NCI-H1417 treated with DMSO at 0.1 percent for 48 hours (cell line): Measurements from ENCODE around the gene B3GALNT1.
"Not testable (repeated sequence)": the region's sequence is repeated elsewhere in the genome, so short reads cannot be mapped to it uniquely, and the experiment has no call there.

Experiments used
- DNase-seq: peaks from one replicate; lab custom pipeline; 2025; lab: John Stamatoyannopoulos, UW

B3GALNT1 gene

DNA sequence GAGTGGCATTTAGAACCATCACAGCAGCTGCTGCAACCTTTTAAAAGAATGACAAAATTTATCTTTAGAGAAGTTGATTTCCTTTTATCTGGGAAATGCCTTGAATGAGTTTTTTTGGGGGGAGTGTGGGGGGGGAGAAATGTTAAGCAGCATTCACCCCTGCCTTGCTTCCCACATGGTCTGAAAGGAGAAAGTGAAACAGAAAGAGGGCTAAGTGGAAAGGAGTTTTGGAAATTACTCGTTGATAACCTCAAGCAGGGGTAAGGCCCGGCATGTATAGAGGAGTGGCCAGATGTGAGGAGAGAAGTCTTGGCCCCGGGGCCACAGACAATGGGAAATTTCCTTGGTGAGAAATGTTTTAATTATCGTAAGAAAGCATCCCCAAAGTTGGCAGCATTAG is 23.5 kb downstream of the B3GALNT1 start:
- DNase-seq: no peak

DNA sequence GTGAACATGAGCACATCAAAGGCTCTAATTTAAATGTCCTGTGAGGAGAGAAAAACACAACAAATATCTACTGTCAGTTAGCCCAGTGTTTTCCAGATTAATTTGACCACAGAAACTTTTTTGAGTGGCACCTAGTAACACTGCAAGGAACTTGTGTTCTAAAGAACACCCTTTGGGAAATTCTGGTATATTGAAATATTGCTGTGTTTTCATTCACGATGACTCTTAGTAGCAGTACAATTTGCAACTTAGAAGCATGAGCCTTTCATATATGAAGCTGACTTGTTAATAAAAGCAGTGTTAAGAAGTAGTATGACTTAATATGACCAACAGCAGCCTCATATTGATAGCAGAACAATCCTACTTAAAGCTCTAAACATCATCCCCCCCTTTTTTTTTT is 32.0 kb downstream of the B3GALNT1 start:
- no peak for DNase-seq

DNA sequence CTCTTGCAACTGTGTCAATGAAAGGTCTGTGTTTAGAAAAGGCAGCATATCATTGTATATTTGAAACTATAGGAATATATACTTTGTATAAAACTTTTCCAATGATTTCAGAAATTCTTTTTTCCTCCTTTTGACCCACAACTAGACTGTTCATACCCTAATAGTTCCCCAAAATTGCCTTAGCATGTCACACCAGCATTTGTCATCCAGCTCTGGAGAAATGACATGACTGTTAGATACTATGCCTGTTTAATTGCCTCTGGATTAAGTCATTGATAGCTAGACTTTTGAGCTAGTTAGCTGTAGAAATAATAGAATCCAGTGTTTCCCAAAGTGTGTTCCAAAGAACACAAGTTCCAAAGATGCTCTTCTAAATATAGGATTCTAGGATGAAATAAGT is 32.4 kb downstream of the B3GALNT1 start:
- no peak for DNase-seq

DNA sequence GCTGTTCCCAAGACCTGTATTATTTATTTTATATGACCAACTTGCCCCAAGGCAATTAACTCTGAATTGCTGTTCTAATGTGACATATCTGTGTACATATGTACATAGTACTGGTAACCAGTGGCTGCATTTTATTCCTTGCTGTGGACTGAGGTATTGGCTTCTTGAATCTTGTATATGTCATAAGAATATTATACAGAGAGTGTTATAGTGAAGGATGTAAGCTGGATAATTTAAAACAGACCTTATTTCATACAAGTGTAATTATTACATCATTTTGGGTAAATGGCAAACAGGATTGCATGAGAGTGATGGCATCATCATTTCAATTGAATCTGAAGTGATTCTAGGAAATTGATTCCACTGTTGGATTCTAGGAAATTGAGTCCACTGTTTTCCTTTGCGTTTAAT is 32.9 kb downstream of the B3GALNT1 start:
- peak; percentile 12 for DNase-seq

DNA sequence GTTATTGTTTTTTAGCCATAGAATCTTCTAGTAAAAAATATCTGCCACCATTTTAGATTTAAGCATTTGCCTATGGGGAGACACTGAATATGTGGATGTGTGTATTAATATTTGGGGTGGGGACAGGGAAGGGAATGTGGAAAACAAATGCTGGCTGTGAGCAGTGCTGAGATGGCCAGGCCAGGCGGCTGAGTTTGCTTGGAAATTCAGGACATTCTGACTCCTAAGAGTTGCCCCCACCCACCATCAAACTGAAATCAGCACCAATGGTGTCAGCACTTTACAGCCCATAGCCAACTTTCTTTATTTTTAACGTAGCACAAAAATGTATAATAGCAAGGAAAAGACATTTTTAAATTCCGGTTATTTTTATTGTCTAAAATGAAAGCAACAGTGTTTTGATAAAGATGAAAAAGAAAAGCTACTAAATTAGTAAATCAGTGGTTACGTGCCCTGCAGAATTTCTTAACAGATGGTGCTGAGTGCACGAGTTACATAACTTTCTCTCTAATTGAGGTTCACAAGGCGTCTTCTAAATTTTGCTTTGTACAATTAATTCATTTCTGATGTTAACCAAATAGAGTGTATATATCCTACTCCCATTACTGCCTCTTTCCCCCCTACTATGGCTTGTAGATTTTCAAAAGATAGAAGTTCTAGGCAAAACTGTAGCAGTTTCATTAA is 34.0 kb downstream of the B3GALNT1 start:
- DNase-seq: no peak

DNA sequence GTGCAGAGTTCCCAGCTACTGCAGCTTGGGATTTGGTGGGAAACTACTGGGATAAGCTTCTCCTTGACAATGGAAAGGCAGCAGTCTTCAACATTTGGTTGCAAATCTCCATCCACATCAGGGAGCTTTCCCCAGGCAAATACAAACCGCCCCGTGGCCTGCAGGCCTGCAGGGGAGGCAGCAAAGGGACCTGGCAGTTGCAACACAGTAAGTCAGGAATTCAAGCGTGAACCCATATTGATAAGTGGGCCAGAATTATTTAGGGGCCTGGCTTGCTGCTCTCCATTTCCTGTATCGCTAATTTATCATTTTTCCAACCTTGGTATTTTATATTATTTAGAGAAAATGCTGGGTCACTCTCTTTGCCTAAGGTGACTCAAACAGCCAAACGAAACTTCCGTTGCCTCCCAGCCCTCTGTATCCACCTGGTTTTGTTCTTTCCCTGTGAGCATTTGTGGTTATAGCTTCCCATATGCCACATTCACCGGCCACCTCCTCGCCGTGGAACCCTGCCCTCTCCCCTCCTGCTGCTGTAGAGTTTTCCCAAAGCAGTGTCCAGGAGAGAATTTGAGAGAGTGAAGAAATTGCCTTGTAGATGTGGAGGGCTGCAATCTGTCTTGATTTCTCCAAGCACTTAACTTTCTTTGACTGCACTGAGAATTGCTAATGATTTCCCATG is 34.8 kb downstream of the B3GALNT1 start:
- DNase-seq: no peak

DNA sequence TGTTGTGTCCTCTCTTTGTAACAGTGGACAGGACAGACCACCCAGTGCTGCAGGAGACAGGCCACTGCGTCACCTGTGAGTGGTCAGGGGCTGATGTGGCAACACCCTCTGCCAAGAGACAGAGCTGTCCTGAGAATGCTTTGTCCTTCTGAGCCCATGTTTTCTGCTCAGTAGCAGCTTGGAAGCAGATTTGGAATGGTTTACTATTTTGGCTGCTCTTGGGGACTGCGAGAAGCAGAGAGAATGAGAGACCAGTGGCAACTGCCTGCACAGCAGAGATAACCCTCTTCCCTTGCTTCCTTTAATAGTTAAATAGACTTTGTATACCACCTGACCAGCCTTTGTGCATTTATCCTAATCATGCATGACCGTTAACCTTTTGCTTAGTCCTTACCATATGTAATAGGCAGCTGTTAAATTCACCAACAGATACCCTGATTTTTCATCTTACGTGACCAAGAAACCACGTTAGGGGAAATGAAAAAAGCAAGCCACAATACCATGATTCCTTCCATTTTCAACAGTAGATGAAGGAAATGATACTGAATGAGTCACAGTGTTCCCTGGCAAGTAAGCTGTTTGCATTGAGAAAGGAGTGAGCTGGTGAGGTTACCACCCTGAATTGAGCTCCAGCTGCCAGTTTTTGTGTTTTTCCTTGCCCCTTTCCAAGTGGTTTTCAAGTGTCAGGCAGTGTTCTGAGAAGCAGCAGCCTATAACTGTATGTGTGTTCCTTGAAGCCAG is 35.5 kb downstream of the B3GALNT1 start:
- no peak for DNase-seq

DNA sequence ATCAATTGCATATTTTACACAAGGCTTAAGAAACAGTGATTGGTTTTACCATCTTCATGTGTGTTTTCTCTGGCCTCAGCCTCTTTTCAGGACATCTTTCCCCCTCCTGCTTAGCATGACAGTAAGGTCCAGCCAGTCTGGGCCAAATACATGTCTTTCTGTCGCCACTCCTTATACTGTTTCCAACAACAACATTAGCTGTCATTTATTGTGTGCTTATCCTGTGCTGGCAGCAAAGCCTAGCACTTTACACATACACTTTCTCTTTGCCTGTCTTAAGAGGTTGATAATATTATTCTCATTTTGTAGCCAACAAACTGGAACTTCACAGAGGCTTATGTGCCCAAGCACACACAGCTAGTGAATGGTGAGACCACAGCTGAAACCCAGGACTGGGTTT is 37.8 kb downstream of the B3GALNT1 start:
- no peak for DNase-seq

DNA sequence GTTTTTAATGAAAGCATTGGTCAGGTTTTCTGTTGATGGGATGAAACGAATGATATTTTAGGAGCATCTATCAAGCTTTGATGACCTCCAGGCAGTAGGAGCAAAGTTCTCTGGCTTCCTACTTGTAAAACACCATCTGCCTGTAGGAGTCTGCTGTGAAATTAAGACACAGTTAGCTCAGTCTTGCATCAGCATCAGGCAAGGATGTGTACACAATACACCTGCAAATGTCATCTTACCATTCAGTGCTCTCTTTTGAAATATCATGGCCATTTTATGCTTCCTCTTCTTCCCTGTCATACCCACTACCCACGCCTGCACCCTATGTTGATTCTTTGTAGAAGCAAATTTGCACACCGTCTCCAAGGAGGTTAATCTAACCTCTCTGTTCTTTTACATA is 38.2 kb downstream of the B3GALNT1 start:
- no peak for DNase-seq

DNA sequence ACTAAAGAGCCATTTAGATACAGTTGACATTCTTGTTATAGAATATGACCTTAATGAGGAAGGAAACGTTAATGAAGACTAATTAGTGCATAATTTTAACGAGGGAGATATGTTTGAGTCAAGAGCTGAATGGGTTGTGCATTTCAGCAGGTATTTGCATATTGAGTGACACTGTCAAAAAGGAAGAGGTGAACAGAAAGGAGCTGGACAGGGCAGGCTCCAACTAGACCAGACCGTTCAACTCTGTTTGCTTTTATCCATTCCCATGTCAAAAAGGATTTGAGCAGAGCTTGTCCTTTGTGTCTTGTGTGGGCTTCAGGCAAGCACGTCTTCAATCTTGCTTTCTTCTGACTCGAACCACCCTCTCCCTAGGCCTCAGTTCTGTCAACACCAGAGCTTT is 40.7 kb downstream of the B3GALNT1 start:
- DNase-seq: no peak

DNA sequence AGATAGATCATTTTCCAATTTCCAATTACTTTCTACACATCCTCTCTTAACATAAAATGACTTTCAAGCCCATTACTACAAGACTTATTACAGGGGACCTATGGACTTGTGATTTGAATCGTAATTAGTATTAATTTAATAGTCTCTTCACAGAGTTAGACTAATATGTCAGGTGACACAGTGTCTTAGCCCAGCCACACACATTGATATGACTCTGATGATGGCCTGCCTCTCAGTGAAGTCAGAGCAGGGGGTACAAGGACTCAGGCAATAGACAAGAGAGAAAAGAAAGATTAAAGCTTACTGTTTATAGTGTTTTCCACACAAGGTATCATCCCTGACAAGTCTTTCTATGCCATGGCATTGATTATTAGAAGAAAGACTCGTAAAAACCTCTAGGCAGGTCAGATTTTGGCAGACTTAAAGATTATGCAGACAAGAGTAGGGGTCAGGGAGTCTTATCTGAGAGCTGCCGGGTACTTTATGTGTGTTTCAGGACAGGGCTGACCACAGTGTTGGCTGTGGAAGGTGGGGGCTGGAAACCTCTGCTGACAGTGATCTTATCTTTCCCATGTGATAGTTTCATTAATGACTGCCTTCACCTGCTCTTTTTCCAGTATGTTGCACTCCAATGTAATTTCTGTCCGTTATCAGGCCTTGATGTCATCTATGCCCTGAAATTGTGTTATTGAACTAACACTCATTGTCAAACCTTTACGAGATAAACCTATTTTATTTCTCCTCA is 50.1 kb downstream of the B3GALNT1 start:
- DNase-seq: no peak

DNA sequence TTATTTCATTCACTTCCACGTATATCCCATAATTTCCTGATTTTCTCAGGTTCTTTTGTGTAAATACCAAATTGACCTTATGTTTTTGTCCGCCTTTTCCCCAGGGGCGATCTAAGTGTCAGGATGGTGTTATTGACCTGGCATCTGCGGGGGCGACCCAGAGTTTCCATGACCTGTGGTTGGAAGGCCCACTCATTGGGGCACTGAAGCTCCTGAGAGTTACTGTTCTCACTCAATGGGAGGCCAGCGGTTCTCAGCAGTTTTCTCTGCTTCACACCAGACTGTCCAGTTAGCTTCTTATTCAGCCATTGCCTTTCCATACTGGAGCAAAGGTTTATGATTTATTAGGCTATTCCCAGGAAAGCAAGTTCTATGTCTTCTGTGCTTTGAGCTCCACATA is 53.3 kb downstream of the B3GALNT1 start:
- no peak for DNase-seq

DNA sequence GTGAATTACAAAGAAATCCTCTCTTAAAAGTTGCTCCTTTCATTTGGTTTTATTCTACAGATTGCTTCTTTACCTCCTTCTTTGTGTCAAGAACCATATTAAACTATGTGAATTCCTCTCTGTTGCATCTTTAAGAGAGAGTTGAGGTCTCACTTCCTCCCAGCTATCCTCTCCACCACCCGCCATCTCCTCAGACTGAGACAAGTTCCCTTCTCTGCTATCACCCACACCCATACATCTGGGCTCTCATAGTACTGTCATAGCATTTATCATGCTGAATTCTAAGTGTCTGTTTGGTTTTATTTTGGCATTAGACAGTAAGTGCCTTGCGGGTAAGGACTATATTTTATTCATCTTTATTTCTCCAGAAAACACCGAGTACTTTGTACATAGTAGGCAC is 54.2 kb downstream of the B3GALNT1 start:
- DNase-seq: no peak

DNA sequence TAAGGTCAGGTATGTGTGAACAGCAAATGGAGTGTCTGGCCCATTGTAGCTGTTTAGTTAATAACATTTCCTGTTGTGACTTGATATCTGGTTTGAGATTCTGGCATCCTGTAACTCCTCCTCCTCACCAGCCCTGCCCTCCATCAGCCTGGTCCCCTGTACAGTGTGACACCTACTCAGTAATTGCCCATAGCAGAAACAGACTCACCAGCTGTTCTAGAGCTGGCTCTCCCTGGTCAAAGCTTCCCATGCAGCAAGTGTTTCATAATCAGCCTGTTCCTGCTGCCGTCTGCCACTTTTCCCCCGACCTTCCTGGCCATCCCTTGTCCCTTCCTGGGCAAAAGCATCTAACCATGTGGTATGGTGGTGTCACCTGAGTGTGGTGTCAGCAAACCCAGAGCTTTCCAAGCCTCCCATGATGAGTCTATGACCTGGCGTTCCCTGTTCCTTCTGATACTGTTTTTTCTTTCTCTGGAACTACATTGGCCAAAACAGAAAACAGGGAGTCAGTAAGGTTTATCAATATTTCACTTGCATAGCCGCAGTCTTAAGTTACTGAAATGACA is 55.4 kb downstream of the B3GALNT1 start:
- DNase-seq: no peak

DNA sequence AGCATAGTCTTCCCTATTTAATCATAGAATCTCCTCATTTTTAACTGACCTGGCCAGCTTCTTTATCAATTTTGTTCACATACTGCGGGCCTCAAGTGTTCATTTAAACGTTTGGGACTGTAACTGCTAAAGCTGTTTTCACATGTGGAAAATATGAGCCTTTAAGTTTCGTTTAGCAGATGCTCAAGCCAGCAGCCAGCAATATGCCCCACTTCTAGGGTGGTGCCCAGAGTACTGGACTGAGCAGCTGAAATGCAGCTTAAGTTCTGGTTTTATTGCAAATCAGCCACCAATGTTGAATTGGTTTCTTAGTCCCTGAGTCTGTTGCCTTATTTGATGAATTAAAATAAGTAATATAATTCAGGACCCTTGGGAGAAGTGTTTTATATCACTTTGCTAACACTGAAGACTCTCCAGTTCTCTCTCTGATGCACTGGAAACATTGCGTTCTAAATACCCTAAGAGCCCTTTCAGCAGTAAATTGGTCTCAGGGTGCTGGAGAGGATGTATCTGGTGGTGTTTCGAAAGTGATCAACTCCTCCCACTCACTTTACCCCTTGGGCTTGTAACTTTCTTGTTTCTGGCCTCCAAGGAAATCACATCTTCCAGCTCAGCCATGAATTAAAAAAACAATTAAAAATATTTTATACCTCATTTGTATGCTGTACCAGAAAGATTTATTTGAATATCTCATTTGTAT is 61.7 kb downstream of the B3GALNT1 start:
- DNase-seq: no peak

DNA sequence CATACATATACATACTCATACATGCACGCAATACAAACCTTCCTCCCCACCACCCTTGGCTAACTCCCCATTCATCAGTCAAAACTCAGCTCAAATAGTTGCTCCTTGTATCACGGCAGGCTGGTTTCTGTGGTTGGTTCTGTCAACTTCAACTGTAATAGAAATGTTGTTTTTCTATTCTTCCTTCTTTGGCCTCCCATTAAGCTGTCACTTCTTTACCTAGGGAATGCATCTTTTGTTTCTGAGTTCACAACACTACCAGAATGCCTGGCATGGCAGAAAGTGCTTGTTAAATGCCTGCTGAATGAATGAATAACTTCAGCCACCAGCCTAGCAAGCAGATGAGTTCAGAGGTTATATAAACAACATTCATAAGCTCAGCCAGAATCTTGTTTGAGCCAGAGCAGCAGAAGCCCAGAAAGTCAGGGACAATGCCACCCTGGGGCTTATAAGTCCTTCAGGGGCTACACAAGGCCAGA is 63.1 kb downstream of the B3GALNT1 start:
- no peak for DNase-seq

DNA sequence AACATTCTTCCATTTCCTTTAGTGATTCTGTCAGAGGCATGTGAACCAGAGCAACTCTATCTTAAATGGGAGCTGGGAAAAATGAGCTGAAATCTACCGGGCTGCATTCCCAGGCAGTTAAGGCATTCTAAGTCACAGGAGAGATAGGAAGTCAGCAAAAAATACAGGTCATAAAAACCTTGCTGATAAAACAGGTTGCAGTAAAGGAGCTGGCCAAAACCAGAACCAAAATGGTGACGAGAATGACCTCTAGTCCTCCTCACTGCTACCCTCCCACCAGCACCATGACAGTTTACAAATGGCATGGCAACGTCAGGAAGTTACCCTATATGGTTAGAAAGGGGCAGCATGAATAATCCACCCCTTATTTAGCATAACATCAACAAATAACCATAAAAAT is 66.4 kb downstream of the B3GALNT1 start:
- DNase-seq: no peak

DNA sequence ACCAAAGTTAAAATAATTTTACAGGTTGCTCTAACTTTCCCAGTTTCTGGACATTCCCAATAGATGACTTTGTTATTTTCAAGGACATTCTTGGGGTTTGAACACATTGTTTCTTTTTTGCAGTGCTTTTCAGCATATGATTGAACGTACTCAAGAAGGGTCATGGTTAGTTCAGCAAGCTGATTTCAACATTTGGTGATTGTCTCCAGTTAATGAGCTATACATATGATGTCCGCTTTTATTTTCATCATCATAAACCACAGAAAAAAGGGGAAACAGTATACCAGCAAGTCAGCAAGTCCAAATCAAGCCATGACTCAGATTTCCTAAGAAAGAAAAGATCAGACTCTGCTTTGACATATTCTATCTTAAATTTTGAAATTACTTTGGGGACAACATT is 69.4 kb downstream of the B3GALNT1 start:
- no peak for DNase-seq

DNA sequence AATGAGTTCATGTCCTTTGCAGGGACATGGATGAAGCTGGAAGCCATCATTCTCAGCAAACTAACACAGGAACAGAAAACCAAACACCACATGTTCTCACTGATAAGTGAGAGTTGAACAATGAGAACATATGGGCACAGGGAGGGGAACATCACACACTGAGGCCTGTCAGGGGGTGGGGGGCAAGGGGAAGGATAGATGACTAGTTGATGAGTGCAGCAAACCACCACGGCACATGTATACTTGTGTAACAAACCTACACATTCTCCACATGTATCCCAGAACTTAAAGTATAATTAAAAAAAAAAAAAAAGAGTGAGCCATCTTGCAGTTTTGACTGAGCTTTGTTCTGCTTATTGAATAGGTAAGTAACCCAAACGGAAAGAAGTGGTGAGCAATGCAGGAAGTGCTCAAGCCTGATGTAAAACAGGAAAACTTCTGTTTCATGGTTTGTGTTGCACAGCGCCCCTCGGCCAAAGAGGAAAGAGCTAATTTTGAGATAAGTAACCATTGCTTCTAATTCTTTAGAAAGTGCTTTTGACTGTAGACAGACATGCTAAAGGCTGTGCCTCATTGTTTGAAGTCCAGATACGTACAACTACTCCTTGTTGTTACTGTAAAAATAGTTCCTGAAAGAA is 70.1 kb downstream of the B3GALNT1 start:
- DNase-seq: not testable (repeated sequence)
